DND-41 (cell line): ENCODE data around the gene SRCAP.

Experiments used
- EZH2 ChIP-seq: IDR thresholded peaks from 3 replicates; pipeline ENCODE4 v1.6.1; 2012; ENCODE audit warnings: borderline replicate concordance, low read depth, mild to moderate bottlenecking, moderate library complexity, low read length, inconsistent platforms; ENCODE audit not compliant: severe bottlenecking
- TF ChIP-seq, protein P1 (sequence below): IDR thresholded peaks from 2 replicates; pipeline ENCODE4 v1.5.1; 2012; ENCODE audit warnings: borderline replicate concordance, low read length, moderate library complexity, mild to moderate bottlenecking; ENCODE audit not compliant: poor library complexity, severe bottlenecking; ENCODE audit errors: extremely low read depth

DNA sequence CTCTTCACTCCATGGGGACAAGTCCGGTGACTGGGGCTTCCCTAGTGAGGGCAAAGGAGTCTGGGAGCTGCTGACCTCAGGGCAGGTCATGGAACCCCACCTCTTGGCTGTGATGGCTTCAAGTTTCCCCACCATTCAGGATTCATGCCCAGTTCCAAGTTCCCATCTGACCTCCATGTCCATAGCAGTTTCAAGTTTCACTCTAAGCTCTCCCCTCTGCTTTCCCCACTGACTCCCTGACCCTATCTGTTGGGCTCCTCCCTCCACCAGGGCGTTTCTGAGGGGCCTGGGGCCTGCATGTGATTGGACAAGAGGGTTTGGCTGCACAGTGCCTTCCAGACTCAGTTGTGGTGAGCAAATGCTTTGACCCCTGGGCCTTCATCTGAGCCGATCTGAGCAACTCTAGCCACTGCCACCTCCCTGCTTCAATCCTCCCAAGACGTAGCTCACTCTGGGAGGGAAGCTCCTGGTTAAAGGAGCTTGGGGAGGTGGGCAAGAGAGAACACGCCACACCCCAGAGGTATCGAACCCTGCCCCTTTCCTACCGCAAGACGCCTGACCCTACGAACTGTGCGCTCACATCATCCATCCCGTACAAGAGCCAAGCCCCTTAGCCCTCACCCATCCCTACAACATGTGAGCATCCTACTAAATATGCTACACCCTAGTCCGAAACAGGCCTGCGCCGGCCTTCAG lies 79.7 kb downstream of the SRCAP start:
- TF ChIP-seq, protein P1, sequence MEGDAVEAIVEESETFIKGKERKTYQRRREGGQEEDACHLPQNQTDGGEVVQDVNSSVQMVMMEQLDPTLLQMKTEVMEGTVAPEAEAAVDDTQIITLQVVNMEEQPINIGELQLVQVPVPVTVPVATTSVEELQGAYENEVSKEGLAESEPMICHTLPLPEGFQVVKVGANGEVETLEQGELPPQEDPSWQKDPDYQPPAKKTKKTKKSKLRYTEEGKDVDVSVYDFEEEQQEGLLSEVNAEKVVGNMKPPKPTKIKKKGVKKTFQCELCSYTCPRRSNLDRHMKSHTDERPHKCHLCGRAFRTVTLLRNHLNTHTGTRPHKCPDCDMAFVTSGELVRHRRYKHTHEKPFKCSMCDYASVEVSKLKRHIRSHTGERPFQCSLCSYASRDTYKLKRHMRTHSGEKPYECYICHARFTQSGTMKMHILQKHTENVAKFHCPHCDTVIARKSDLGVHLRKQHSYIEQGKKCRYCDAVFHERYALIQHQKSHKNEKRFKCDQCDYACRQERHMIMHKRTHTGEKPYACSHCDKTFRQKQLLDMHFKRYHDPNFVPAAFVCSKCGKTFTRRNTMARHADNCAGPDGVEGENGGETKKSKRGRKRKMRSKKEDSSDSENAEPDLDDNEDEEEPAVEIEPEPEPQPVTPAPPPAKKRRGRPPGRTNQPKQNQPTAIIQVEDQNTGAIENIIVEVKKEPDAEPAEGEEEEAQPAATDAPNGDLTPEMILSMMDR, result no peak
- TF ChIP-seq EZH2, result no peak
